WTC11 (cell line): ENCODE results near the gene OCA2. TPM values are rescaled to one million over a fixed set of nuclear protein-coding genes. Genes with fewer than 3 reads are reported as not detected.

Experiments used
- ATAC-seq: fragments of 200-7000 bp; cut with Tn5 transposase; 2 replicates; pipeline ENCODE4 v1.10.0; 2021; ENCODE audit warnings: mild to moderate bottlenecking, moderate library complexity
- CTCF ChIA-PET: fragments of 300-600 bp; sonication (Branson Sonifier 250); formaldehyde crosslinking; loops from one replicate; lab custom pipeline; 2021; ENCODE audit warnings: antibody characterized with exemption; lab: Charles Lee
- POLR2A ChIA-PET: fragments of 350-600 bp; sonication (Branson Sonifier 250); formaldehyde crosslinking; loops from one replicate; lab custom pipeline; 2021; ENCODE audit warnings: antibody characterized with exemption; lab: Charles Lee
- DNase-seq: peaks from one replicate; pipeline ENCODE4 v3.0.0; 2021; ENCODE audit warnings: low spot score
- H3K27ac Mint-ChIP-seq: 2 replicates; pipeline ENCODE4 v1.8.0; 2021; ENCODE audit warnings: mixed read lengths
- H3K27me3 Mint-ChIP-seq: 2 replicates; pipeline ENCODE4 v1.8.0; 2021; ENCODE audit warnings: low read depth, mild to moderate bottlenecking, moderate library complexity, mixed read lengths
- H3K36me3 Mint-ChIP-seq: 2 replicates; pipeline ENCODE4 v1.8.0; 2021; ENCODE audit warnings: mixed read lengths
- H3K4me1 Mint-ChIP-seq: 2 replicates; pipeline ENCODE4 v1.8.0; 2022; ENCODE audit warnings: mixed read lengths
- H3K4me3 Mint-ChIP-seq: 2 replicates; pipeline ENCODE4 v1.8.0; 2021; ENCODE audit warnings: mild to moderate bottlenecking, moderate library complexity, mixed read lengths
- H3K9me3 Mint-ChIP-seq: 2 replicates; pipeline ENCODE4 v1.8.0; 2021; ENCODE audit warnings: mixed read lengths
- ARID4B ChIP-seq: sonication (generic); formaldehyde crosslinking; IDR thresholded peaks from 2 replicates; pipeline ENCODE4 v1.8.0; 2023; ENCODE audit warnings: missing genetic modification reagents, mild to moderate bottlenecking, borderline replicate concordance
- E2F1 ChIP-seq: sonication (generic); formaldehyde crosslinking; IDR thresholded peaks from 2 replicates; pipeline ENCODE4 v1.8.0; 2022; ENCODE audit warnings: mild to moderate bottlenecking, missing genetic modification reagents
- ETV6 ChIP-seq: sonication (generic); formaldehyde crosslinking; IDR thresholded peaks from 2 replicates; pipeline ENCODE4 v1.8.1; 2022; ENCODE audit warnings: mild to moderate bottlenecking, missing genetic modification reagents
- FOXJ3 ChIP-seq: sonication (generic); formaldehyde crosslinking; IDR thresholded peaks from 2 replicates; pipeline ENCODE4 v1.9.0; 2021; ENCODE audit warnings: missing genetic modification reagents, mild to moderate bottlenecking, borderline replicate concordance
- FOXK1 ChIP-seq: sonication (generic); formaldehyde crosslinking; IDR thresholded peaks from 2 replicates; pipeline ENCODE4 v1.8.0; 2022; ENCODE audit warnings: mild to moderate bottlenecking, moderate library complexity, missing genetic modification reagents
- FOXP4 ChIP-seq: sonication (generic); formaldehyde crosslinking; IDR thresholded peaks from 2 replicates; pipeline ENCODE4 v1.8.0; 2022; ENCODE audit warnings: mild to moderate bottlenecking, missing genetic modification reagents
- GTF2I ChIP-seq: fragments of 250-450 bp; sonication (Bioruptor Pico); conservative IDR thresholded peaks from 2 replicates; pipeline ENCODE4 v1.4.0; 2021; ENCODE audit warnings: mild to moderate bottlenecking
- IRF2 ChIP-seq: sonication (generic); formaldehyde crosslinking; IDR thresholded peaks from 2 replicates; pipeline ENCODE4 v1.8.0; 2022; ENCODE audit warnings: low read depth, missing genetic modification reagents, borderline replicate concordance
- JUN ChIP-seq: sonication (generic); formaldehyde crosslinking; IDR thresholded peaks from 2 replicates; pipeline ENCODE4 v1.8.0; 2023; ENCODE audit warnings: mild to moderate bottlenecking, missing genetic modification reagents
- NR1H2 ChIP-seq: sonication (generic); formaldehyde crosslinking; IDR thresholded peaks from 2 replicates; pipeline ENCODE4 v1.9.0; 2021; ENCODE audit warnings: mild to moderate bottlenecking, moderate library complexity, missing genetic modification reagents
- OVOL2 ChIP-seq: fragments of 250-450 bp; sonication (Bioruptor Pico); IDR thresholded peaks from 2 replicates; pipeline ENCODE4 v1.9.0; 2021; ENCODE audit warnings: mild to moderate bottlenecking, borderline replicate concordance
- PRRX2 ChIP-seq: fragments of 250-450 bp; sonication (Bioruptor Pico); IDR thresholded peaks from 2 replicates; pipeline ENCODE4 v1.8.0; 2021; ENCODE audit warnings: mild to moderate bottlenecking
- RELA ChIP-seq: sonication (generic); formaldehyde crosslinking; IDR thresholded peaks from 2 replicates; pipeline ENCODE4 v1.8.1; 2022; ENCODE audit warnings: missing genetic modification reagents, mild to moderate bottlenecking, borderline replicate concordance
- SMAD4 ChIP-seq: sonication (generic); formaldehyde crosslinking; IDR thresholded peaks from 2 replicates; pipeline ENCODE4 v1.8.0; 2022; ENCODE audit warnings: mild to moderate bottlenecking, missing genetic modification reagents
- SP1 ChIP-seq: sonication (generic); formaldehyde crosslinking; conservative IDR thresholded peaks from 2 replicates; pipeline ENCODE4 v1.8.1; 2022; ENCODE audit warnings: missing genetic modification reagents
- ZNF232 ChIP-seq: sonication (generic); formaldehyde crosslinking; IDR thresholded peaks from 2 replicates; pipeline ENCODE4 v1.8.0; 2022; ENCODE audit warnings: mild to moderate bottlenecking, missing genetic modification reagents
- ZNF396 ChIP-seq: fragments of 250-450 bp; sonication (Bioruptor Pico); IDR thresholded peaks from 2 replicates; pipeline ENCODE4 v1.8.0; 2021; ENCODE audit warnings: mild to moderate bottlenecking, moderate library complexity, borderline replicate concordance
- ZNF512 ChIP-seq: sonication (generic); formaldehyde crosslinking; IDR thresholded peaks from 2 replicates; pipeline ENCODE4 v1.8.1; 2022; ENCODE audit warnings: missing genetic modification reagents, borderline replicate concordance
- ZNF671 ChIP-seq: fragments of 250-450 bp; sonication (Bioruptor Pico); IDR thresholded peaks from 2 replicates; pipeline ENCODE4 v1.8.0; 2021; ENCODE audit warnings: mild to moderate bottlenecking
- total RNA-seq: library from RNA; stranded (reverse); gene quantifications from 3 replicates; pipeline ENCODE4 v1.2.3, GENCODE V29; 2021

OCA2 gene
- total RNA-seq, 1 experiment from 2014 or later, result 0.39 TPM

GRCh38 chr15:27705056-27705455 is 394.1 kb downstream of the OCA2 start:
- Mint-ChIP-seq H3K4me1 (peaks cover 6% of the 10 kb centered on the region), H3K9me3 (peaks cover 22% of the 10 kb centered on the region), H3K4me3 (no peak overlapping the region), H3K36me3 (no peaks in the 10 kb centered on the region), H3K27ac (no peak overlapping the region), H3K27me3 (no peaks in the 10 kb centered on the region; the same call in 1 of the 2 replicates)
- ChIA-PET POLR2A (interaction anchor here (0.6 kb wide), 1 partner anchor 102 kb away, joined by 3 read pairs; no protein-coding TSS in a partner anchor), CTCF (interaction anchor here (1.1 to 1.9 kb wide), 2 partner anchors 10 to 24 kb away, joined by 3 to 5 read pairs; no protein-coding TSS in a partner anchor)
- DNase-seq, result no peak
- no peak for ATAC-seq
- no peak for TF ChIP-seq FOXJ3 (CRISPR knock-in tag)
- TF ChIP-seq FOXK1, result no peak
- TF ChIP-seq E2F1 (CRISPR knock-in tag), result no peak
- TF ChIP-seq IRF2 (CRISPR knock-in tag), result no peak
- TF ChIP-seq RELA, result no peak
- no peak for TF ChIP-seq ZNF396 (CRISPR knock-in tag)
- no peak for TF ChIP-seq SP1 (CRISPR knock-in tag)
- TF ChIP-seq ZNF232, result no peak
- no peak for TF ChIP-seq OVOL2 (CRISPR knock-in tag)
- no peak for TF ChIP-seq PRRX2 (CRISPR knock-in tag)
- TF ChIP-seq SMAD4 (CRISPR knock-in tag), result no peak
- TF ChIP-seq FOXP4, result no peak
- TF ChIP-seq JUN (CRISPR knock-in tag), result no peak
- no peak for TF ChIP-seq ARID4B
- no peak for TF ChIP-seq GTF2I (CRISPR knock-in tag)
- no peak for TF ChIP-seq ZNF512 (CRISPR knock-in tag)
- no peak for TF ChIP-seq ZNF671
- no peak for TF ChIP-seq NR1H2 (CRISPR knock-in tag)
- no peak for TF ChIP-seq ETV6 (CRISPR knock-in tag)

Other genes starting within 250 kb of the OCA2 start
- 81.5 to 94.2 TPM (median 82.0 TPM) in 3 replicates for gene HERC2, start 222.9 kb upstream of the OCA2 start, total RNA-seq